ENCODE data around the gene HIVEP1.

HIVEP1 gene

DNA sequence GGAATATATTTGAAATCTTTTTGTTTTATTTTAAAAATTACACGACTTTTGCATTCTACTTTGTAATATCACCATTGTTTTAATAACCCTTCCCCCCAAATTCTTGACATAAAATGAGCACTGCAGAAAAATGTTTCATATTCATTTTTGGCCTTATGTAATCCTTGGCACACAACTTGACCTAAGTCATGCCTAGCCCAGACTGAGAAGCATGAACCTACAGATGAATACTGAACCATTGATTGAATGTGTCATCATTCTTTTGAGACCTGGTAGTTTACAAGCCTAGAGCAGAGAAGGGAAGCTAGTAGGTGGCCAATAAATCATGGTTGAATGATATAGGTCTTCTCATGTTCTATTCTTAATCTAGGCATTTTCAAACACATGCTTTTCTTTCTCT, 188.6 kb downstream of the HIVEP1 start:
- no peak for DNase-seq

DNA sequence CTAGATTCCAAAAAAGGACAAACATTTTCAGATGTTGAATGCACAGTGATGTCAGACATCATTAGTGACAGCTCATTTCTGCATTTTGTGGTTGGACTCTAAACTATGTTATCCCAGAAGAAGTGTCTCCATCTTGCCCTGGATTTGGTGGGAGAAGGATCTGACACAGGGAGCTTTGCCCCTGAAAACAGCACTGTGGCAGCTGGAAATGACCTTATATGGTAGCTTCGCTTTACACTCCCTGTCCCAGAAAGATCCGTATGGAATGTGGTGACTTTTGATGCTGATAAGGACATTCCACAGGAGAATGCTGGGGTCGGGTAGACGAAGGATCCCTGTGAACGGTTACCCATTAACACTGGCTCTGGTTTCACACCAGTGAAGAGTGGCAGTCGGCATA, 190.9 kb downstream of the HIVEP1 start:
- DNase-seq = no peak

DNA sequence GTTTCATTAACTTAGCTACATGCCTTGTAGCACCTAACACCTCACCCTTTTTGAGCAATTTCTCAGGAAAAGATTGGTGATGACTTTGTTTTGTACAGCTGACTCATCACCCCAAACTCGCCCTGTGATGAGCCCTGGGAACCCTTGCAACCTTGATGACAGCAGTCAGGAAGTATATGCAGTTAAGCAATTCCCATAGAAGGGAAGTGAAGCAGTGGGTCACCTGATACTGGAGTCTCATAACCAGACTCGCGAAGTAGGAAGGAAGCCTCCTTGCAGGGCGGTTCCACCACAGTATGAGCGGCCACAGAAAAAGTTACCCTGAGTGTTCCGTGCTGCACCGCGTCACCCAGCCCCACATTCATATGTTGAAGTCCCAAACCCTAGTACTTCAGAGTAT, 196.1 kb downstream of the HIVEP1 start:
- peak; percentile 15 to 75 for DNase-seq

DNA sequence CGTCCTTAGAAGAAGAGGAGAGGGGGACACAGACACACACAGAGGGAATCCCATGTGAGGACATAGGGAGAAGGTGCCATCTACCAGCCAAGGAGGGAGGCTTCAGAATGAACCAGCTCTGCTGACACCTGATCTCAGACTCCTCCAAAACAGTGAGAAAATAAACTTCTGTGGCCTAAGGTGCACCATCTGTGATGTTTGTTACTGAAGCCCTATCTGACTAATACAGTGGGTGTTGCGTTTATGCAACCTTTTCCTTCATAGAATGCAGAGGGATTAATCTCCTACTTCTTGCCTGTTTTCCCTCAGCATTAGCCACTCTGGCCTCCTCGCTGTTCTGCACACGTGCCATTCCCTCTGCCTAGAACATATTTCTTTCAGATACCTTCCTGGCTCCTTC, 196.6 kb downstream of the HIVEP1 start:
- no peak for DNase-seq
